GM23248 (cell line): ENCODE measurements around the gene ST7.

ENCODE experiments used
- EZH2 ChIP-seq: fragments of 200-600 bp; sonication (generic); IDR thresholded peaks from 2 replicates; pipeline ENCODE4 v1.6.1; 2018; ENCODE audit warnings: antibody characterized with exemption, mild to moderate bottlenecking; ENCODE audit not compliant: insufficient read depth, poor library complexity, severe bottlenecking
- EZH2phosphoT487 ChIP-seq: fragments of 200-600 bp; sonication (generic); IDR thresholded peaks from 2 replicates; pipeline ENCODE4 v1.6.1; 2018; ENCODE audit warnings: antibody characterized with exemption, moderate library complexity, mild to moderate bottlenecking, low read depth; ENCODE audit not compliant: insufficient read depth

DNA sequence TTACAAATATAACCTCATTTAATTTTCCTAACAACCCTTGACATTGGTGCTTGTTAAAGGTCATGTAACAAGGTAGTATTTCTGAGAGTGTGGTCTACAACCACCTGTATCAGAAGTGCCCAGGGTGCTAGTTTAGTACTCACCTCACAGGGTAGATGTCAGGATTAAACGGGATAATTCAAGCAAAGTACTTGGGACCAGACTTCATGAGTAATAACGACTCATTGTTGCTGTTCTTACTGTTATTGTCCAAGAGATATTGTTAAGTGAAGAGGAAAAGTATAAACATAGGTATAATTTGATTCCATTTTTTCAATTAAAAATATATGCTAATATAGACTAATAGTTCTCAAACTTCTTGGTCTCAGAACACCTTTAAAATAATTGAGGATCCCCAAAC lies 190.3 kb downstream of the ST7 start:
- no peak for TF ChIP-seq EZH2
- TF ChIP-seq EZH2phosphoT487 = no peak
